Ectodermal cell (in vitro differentiated cells): ENCODE measurements around the gene MAP4K4.

Experiments
- H3K27ac ChIP-seq: 2 replicates; pipeline ENCODE4 v1.7.0; 2013; ENCODE audit warnings: mild to moderate bottlenecking, low read depth, low read length; ENCODE audit not compliant: insufficient read depth, poor library complexity, severe bottlenecking
- H3K27me3 ChIP-seq: 2 replicates; pipeline ENCODE4 v1.7.0; 2013; ENCODE audit warnings: mild to moderate bottlenecking, low read length; ENCODE audit not compliant: insufficient read depth, control insufficient read depth, poor library complexity, severe bottlenecking
- H3K36me3 ChIP-seq: one replicate; pipeline ENCODE4 v1.7.0; 2013; ENCODE audit warnings: low read length; ENCODE audit not compliant: control insufficient read depth, insufficient read depth
- H3K4me1 ChIP-seq: one replicate; pipeline ENCODE4 v1.7.0; 2013; ENCODE audit warnings: low read length; ENCODE audit not compliant: control insufficient read depth, insufficient read depth
- H3K4me3 ChIP-seq: 2 replicates; pipeline ENCODE4 v1.7.0; 2013; ENCODE audit warnings: low read depth, low read length, control low read depth; ENCODE audit not compliant: insufficient read depth
- H3K9me3 ChIP-seq: 2 replicates; pipeline ENCODE4 v1.7.0; 2013; ENCODE audit warnings: mild to moderate bottlenecking, low read length, moderate library complexity; ENCODE audit not compliant: control insufficient read depth
- WGBS, 2 experiments: methylation state at CpG; one replicate each; pipeline ENCODE4 v1.1.7; 2013; ENCODE audit warnings: missing lambda C conversion rate in 2 of 2; 5-methylcytosine and 5-hydroxymethylcytosine counted together

MAP4K4 gene

DNA sequence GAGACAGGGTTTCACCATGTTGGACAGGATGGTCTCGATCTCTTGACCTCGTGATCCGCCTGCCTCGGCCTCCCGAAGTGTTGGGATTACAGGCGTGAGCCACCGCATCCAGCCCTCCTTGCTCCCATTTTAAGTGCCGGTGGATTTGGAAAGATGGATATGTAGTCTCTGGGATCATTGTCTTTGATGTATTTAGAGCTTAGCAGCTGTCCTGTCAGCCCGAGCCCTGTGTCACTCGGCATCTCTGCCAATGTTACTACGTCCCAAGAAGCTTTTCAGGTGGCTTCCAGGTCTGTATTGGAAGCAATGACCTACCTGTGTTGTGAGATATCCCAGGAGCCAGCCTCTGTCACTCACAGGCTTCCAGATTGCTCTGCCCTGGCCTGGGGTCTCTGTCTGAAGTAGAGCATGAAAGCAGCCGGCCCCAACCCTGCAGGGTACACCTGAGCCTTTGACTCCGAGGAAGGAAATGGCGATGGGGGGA is 35.3 kb downstream of the MAP4K4 start:
- Histone ChIP-seq H3K4me3 (no peak overlapping the region), H3K27ac (no peak overlapping the region), H3K4me1 (peaks cover 10% of the 10 kb centered on the region), H3K9me3 (no peaks in the 10 kb centered on the region), H3K27me3 (no peaks in the 10 kb centered on the region), H3K36me3 (no peaks in the 10 kb centered on the region)
- 92 to 94% methylated on average over 14 of the region's 14 CpGs for WGBS, 2 experiments

DNA sequence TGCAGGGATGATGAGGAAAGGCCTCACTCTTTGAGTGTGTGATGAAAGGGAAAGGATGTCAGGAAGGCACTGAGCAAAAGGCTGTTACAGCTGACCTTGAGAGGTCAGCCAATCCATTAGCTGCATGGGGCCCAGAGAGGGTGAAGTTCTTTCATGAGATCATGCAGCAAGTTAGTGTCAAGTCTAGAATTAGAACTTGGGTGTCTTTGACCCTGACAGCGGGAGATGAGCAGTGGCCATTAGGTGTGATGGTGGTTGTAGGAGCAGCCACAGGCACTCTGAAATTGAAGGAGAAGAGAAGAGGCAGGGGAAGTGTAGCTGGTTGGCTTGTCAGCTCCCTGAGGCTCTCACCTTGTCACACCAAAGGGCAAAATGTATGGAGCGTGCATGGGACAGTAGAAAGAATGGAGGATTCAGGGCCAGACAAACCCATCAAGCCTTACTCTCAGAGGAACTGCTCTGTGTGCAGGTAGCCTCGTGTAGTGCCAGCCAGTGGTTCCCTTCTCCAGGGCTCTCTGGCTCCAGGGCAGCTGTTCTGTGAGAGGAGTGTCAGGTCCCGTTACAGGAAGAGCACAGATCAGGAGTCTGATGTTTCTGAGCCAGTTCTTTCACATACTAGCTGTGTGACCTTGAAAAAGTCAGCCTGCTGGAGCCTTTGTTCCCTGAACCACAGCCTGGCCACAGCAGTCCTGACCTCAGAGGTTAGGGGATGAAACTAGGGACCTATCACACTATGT is 35.9 kb downstream of the MAP4K4 start:
- no peaks in the 10 kb centered on the region for H3K27me3 ChIP-seq
- H3K36me3 ChIP-seq: no peaks in the 10 kb centered on the region
- H3K9me3 ChIP-seq: no peaks in the 10 kb centered on the region
- 83 to 86% methylated on average over 4 of the region's 4 CpGs for WGBS, 2 experiments
- H3K27ac ChIP-seq: no peak overlapping the region
- peaks cover 10% of the 10 kb centered on the region for H3K4me1 ChIP-seq
- no peak overlapping the region for H3K4me3 ChIP-seq

DNA sequence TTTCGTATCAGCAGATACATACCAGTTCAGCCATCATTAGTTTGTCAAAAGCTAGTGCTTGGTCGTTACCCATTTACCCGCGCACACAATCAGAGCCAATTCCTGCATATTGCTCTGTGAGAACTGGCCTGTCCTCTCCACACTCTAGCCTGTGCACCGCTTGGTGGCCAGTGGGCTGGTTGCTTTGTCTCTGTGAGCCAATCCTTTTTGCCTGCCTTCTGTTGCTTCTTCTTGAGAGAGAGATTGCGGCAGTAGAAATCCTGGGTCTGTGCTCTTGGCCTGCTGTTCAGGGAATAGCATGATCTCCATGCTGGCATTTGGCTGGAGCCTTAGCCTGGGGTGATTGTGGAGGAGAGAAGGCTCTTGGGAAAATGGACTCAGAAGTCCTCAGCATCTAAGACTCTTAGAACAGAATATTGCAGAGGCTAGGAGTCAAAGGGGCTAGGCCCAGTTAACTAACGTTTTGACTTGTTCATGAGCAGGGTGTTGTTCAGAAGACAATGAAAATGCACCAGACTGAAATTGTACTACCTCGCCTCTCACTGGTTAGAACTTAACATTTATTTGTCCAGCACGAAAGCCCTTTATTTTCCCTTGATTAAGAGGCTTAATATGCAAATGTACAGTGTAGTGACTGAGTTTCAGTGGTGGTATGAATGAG is 37.1 kb downstream of the MAP4K4 start:
- Histone ChIP-seq H3K27ac (no peak overlapping the region), H3K27me3 (no peaks in the 10 kb centered on the region), H3K36me3 (no peaks in the 10 kb centered on the region), H3K4me1 (peaks cover 10% of the 10 kb centered on the region), H3K9me3 (no peaks in the 10 kb centered on the region), H3K4me3 (no peak overlapping the region)
- WGBS, 2 experiments: 89 to 91% methylated on average over 9 of the region's 9 CpGs

DNA sequence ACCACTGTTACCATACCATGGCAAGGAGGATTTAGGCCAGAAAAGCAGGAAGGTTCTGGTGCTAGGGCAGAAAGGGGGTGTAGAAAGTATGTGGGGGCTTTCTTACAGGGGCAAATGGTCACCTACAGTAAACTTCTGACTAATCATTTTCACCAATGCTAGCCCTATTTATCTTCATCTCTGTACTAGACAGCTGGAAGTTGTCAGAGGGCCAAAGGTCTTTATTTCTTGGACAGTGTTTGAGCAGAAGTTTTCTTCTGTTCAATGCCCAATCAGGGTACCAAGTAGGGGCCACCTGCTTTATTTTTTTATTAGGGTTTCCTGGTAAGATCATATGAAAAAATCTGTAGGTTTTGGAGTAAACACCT is 37.6 kb downstream of the MAP4K4 start:
- H3K9me3 ChIP-seq: no peaks in the 10 kb centered on the region
- H3K27me3 ChIP-seq: no peaks in the 10 kb centered on the region
- no peak overlapping the region for H3K4me3 ChIP-seq
- H3K4me1 ChIP-seq: peaks cover 10% of the 10 kb centered on the region
- no peak overlapping the region for H3K27ac ChIP-seq
- H3K36me3 ChIP-seq: no peaks in the 10 kb centered on the region

DNA sequence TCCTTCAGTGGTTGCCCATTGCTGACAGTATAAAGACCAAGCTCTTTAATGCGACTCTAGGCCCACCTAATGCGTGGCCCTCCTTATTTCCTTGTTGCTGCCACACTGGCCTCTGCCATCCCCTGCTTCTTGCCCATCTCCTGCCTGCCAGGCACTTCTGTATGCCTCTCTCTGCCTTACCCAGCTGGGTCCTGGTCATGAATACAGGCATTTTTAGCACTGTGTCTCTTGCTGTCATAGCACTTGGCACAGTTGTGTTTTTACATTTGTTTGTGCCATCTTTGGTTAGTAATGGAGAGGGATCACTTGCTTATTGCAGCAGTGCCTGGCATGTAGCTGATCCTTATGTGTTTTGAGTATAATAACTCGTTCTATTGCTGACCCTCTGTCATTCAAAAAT is 38.7 kb downstream of the MAP4K4 start:
- no peaks in the 10 kb centered on the region for H3K9me3 ChIP-seq
- no peaks in the 10 kb centered on the region for H3K27me3 ChIP-seq
- peaks cover 10% of the 10 kb centered on the region for H3K4me1 ChIP-seq
- WGBS, 2 experiments: 93% methylated on average over 2 to 3 of the region's 3 CpGs
- no peaks in the 10 kb centered on the region for H3K36me3 ChIP-seq
- no peak overlapping the region for H3K4me3 ChIP-seq
- no peak overlapping the region for H3K27ac ChIP-seq

DNA sequence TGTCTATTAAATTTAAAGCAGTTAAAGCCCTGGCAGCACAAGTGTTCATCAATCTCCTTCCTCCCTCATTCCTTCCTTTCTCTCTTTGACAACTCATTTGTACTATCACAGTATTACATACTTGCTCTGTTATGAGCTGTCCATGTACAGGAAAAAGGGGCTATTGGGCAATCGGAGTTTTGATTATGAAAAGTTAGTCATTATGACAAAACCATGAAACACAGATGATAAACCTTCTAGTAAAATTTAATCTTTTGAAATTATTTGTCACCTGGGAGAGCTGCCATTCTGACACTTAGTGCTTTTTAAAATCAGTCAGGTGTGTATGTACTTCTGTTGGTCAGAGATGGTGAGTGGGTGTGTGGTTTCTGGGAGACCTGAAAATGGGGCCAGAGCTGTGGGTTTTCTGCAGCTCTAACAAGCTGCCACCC is 39.4 kb downstream of the MAP4K4 start:
- no peaks in the 10 kb centered on the region for H3K9me3 ChIP-seq
- 100% methylated on average over 1 of the region's 1 CpG; no CpG with 5 or more reads in 1 of the 2 experiments for WGBS, 2 experiments
- peaks cover 12% of the 10 kb centered on the region for H3K4me1 ChIP-seq
- H3K27me3 ChIP-seq: no peaks in the 10 kb centered on the region
- H3K27ac ChIP-seq: no peak overlapping the region
- H3K4me3 ChIP-seq: no peak overlapping the region
- H3K36me3 ChIP-seq: no peaks in the 10 kb centered on the region

DNA sequence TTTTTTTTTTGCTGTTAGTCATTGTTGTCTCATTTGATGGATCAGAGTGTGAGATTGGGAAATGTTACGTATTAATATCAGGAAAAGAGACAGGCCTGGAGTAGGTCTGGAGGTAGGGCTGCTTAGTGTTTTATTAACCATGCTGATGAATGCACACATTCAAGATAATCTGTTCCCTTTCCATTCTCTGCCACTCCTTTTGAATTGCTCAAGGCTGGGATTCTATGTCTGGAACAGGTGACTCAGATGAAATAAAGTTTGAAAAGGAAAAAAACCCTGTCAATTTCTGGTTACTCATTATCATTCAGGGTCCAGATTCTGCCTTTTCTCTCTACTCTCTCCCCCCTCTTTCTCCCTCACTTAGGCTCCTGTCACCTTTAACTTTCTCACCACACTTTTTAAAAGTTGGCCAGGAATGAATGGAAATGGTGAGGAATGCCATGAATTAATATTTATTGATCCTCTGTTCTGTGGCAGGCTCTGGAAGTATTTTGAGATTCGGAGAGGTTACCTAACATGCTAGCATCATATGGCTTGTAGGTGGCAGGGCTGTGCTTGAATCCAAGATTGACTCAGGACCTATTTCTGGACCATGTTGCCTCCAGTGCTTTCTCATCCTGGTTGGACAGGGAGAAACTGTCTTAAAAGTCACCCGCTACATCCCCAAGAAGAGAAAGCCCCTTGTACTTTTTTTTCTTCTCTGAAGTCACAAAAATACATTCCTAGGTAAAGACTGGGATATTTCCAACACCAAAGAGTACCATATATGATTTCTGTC is 40.2 kb downstream of the MAP4K4 start:
- Histone ChIP-seq H3K9me3 (no peaks in the 10 kb centered on the region), H3K36me3 (no peaks in the 10 kb centered on the region), H3K27me3 (no peaks in the 10 kb centered on the region), H3K4me3 (no peak overlapping the region), H3K27ac (no peak overlapping the region), H3K4me1 (peaks cover 19% of the 10 kb centered on the region)
- 93 to 94% methylated on average over 3 of the region's 3 CpGs for WGBS, 2 experiments

DNA sequence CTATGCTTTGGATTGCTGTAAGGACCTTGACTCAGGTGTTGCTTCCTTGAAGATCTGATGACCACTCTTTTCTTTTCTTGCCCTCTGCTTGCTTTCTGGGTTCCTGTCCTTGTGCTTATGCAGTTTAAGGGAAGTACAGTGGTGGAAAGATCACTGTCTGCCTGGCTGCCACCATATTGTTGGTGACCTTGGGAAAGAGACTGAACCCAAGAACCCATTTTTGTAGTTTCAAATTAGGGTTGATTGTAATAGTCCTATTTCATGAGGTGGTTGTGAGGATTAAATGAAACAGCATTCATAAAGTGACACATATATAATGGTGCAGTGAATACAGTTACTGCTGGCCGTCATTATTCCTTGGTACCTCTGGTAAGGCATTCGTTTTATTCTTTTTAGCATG is 41.1 kb downstream of the MAP4K4 start:
- WGBS, 2 experiments: 100% methylated on average over 2 of the region's 2 CpGs
- Histone ChIP-seq H3K9me3 (no peaks in the 10 kb centered on the region), H3K4me3 (no peak overlapping the region), H3K27me3 (no peaks in the 10 kb centered on the region), H3K36me3 (no peaks in the 10 kb centered on the region), H3K27ac (no peak overlapping the region), H3K4me1 (peaks cover 26% of the 10 kb centered on the region)

DNA sequence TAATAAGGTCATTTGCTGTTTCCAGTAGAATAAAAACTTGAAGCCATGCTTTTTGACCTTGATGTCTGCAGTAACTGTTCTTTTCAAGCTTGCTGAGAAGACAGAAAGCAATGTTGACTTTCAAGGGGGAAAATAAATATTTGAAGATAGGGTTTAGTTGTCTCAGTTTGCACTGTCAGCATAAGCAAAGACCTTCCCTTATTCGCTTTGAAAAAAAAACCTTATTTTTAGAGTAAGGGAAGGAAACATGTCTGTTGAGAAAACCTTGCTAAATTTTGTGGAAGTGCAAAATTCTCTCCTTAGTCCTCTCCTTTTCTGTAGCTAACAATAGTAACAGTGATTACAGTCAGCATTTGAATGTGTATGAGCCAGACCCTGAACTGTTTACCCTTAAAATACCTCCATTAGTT is 43.1 kb downstream of the MAP4K4 start:
- Histone ChIP-seq H3K4me1 (peaks cover 24% of the 10 kb centered on the region), H3K27me3 (no peaks in the 10 kb centered on the region), H3K9me3 (no peaks in the 10 kb centered on the region), H3K36me3 (no peaks in the 10 kb centered on the region), H3K27ac (no peak overlapping the region), H3K4me3 (no peak overlapping the region)
- WGBS, 2 experiments: 90 to 100% methylated on average over 1 of the region's 1 CpG
